Suprapubic skin (tissue), 4 donors: ENCODE data around the gene FOXK2.

Source experiments
- CTCF ChIP-seq, 2 donors: fragments of 200-600 bp in 1 of 2; fragments of 450-650 bp in 1 of 2; sonication (generic) in 1 of 2; IDR thresholded peaks; one replicate each; pipeline ENCODE4 v1.5.1; 2016 to 2019; ENCODE audit warnings: antibody characterized with exemption in 2 of 2, mild to moderate bottlenecking in 1 of 2, moderate library complexity in 1 of 2
- EP300 ChIP-seq: sonication (generic); formaldehyde crosslinking; IDR thresholded peaks from one replicate; pipeline ENCODE4 v1.6.1; 2017; ENCODE audit warnings: antibody characterized with exemption
- POLR2A ChIP-seq, 2 donors: fragments of 450-650 bp; IDR thresholded peaks; one replicate each; pipeline ENCODE4 v1.6.1; 2017; ENCODE audit warnings: antibody characterized with exemption in 2 of 2, mild to moderate bottlenecking in 2 of 2, moderate library complexity in 2 of 2
- POLR2AphosphoS5 ChIP-seq, 3 donors: sonication (generic); formaldehyde crosslinking; IDR thresholded peaks; one replicate each; pipeline ENCODE4 v1.6.1; 2017; ENCODE audit warnings: antibody characterized with exemption in 3 of 3

- no peak for TF ChIP-seq POLR2AphosphoS5 (IDR thresholded peaks at IDR 0.05)
- TF ChIP-seq CTCF (IDR thresholded peaks at IDR 0.05) = no peak
- no peak for TF ChIP-seq POLR2A (IDR thresholded peaks at IDR 0.05)
- no peak for TF ChIP-seq EP300
Measured at GRCh38 chr17:82582213-82582612, 62.7 kb downstream of the FOXK2 start.
